ENCODE results near the gene PIK3C2G.
"Not testable (repeated sequence)": the region's sequence is repeated elsewhere in the genome, so short reads cannot be mapped to it uniquely, and the experiment has no call there.

The PIK3C2G gene

DNA sequence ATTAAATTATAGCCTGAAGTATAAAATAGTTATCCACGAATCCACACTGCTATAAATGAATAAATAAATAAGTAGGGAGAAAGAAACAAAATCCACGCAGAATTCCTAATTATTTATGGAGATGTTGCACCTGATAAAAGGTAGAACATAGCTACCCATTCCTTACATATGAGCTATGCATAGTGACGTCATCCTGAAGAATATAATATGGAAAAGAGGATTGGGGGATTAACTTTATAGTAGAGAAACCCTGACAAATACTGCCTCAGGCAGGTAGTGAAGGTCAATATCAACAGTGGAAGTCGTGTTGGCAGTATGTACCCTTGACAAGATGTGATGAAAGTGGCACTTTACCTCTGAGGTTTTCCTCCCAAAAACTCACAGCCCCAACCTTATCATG lies 394.0 kb downstream of the PIK3C2G start:
- DNase-seq, result no peak

DNA sequence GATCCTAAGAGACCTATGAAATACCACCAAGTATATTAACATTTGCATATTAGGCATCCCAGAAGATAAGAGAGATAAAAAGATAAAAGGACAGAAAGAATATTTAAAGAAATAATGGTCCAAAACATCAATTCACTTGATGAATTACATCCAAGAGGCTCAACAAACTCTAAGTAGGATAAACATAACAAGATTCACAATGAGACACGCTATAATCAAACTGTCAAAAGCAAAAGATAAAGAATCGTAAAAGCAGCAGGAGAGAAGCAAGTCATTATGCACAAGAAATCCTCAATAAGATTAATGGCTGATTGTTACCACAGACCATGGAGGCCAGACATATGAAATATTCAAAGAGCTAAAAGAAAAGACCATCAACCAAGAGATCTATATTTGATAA lies 396.9 kb downstream of the PIK3C2G start:
- DNase-seq, result no peak

DNA sequence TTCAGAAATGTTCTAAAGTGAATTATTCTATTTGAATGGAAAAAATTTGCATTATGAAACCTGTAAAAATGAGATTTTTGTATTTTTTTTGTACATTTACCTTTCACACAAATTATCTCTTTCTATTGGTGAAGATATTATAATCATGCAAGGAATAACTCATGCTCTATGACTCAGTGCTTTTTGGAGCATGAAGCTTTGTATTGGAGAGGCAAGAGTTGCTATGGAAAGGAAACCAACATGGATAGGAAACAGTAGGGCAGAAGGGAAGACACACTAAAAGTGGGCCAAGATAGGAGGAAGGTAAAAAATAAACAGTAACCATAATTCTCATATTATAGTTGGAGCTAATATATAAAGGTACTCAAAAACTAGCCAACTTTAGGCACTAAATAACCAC lies 397.5 kb downstream of the PIK3C2G start:
- no peak for DNase-seq

DNA sequence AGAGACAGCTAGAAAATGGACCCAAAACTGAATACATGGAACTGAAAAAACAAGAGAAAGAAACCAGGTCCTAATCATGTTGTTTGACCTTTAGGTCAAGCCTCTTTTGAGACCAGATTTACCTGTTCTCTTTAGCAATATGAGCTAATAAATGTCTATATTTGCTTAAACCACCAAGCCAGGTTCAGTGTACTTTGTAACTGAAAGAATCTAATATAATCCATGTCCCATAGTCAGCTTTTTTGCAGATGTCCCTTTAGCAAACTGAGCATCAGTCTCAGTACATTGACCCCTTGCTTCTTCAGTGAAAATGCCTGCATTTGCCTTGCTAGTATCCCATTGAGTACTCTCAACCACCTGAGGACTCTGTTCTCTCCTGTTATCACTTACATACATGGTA lies 414.8 kb downstream of the PIK3C2G start:
- DNase-seq, result no peak

DNA sequence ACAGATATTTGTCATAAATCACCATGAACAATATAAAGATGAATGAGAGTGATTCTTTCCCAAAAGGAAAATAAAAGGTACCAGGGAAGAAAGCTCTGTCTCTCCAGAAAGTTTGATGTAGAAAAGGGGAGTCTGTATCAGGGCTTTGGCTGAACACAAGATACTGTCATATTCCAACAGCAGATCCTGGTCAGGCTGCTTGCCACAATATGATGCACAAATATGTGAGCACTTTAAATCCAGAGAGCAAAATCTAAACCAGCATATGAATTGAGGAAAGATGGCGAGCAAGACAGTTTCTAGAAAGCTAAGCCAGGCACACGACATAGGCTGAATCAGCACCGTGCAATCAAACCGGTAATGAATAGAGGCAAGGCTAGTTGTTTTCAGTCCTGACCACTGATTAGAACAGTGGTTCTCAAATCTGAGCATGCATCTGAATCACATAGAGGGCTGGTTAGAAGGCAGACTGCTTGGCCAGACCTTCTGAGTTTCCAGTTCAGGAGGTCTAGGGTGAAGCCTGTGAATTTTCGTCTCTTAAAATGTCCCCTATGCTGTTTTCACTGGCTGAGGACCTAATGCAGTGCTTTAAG lies 415.8 kb downstream of the PIK3C2G start:
- no peak for DNase-seq

DNA sequence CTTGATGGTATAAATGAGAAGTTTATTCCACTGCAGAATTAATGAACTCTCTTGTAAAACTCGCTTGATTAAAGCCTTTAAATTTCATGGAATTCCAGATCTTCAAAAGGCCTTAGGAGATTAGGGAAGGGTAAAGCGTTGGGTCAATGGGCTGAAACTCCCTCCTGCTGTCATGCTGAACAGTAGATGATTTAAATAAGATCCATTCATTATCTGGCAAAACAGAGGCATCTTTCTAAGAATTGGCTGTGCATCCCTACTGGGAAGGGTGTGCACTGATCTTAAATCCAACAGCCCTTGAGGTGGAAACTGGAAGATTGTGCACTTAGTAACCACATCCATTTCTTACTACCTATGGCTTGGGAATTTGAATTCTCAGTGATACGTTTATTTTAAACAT lies 420.5 kb downstream of the PIK3C2G start:
- DNase-seq, result no peak

DNA sequence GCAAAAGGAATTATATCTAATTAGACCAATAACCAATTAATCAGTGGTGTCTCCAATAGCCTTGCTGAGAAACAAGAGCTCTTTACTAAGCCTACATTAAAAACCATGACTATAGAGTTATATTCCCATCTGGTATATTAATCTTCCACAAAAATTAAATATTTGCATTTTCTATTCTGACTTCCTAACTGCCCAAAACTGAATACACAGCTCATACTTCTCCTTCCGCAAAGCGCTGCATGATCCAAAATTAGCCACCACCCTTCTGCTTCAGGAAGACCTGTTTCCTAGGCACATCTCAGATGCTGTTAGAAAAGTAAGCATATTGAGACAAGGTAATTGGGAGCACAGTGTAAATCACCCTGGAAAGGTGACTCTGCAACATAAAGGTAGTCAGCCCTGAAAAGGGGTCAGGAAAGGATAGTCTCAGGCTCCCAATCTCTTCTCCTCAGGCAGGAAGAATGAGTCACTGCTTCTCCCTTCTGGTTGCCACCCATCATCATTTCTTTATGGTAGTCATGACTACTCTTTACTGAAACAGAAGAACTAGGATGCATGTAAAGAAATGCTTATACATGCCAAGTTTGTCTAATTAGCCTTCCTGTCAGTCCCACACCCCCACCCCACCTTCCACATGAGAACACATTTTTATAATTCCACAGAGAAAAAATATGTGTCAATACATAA lies 422.2 kb downstream of the PIK3C2G start:
- DNase-seq, result no peak

DNA sequence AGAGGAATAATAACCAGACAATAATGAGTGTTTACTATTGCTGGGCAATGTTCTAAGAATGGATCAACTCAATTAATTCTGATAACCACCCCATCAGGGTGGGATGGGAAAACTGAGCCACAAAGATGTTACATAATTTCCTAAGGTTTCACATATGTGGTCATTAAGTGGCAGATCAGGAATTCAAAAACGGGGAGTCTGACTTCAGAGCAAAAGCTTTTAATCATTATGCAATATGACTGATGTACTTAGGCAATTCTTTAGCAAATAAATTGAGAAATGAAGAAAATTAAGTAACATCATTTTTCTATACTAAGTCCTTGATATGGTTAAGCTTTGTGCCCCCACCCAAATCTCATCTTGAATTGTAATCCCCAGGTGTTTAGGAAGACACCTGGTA lies 423.1 kb downstream of the PIK3C2G start:
- no peak for DNase-seq

DNA sequence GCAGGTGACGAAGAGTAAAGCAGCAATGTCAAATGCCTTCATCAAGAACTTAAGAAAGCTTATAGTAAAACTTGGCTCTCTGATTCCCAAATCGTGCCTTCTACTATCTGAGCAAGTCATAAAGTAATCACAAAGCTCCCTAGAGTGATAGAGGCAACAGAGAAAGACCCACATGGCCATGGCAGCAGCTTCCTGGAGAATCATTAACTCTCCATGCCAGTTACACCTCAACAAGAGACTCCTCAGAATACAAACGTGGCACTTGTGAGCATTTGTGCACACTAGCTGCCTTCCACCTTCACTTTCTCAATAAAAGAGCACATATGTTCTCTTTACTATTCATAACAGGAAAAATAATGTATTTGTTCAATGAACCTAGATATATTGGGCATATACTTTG lies 428.5 kb downstream of the PIK3C2G start:
- DNase-seq, result no peak

DNA sequence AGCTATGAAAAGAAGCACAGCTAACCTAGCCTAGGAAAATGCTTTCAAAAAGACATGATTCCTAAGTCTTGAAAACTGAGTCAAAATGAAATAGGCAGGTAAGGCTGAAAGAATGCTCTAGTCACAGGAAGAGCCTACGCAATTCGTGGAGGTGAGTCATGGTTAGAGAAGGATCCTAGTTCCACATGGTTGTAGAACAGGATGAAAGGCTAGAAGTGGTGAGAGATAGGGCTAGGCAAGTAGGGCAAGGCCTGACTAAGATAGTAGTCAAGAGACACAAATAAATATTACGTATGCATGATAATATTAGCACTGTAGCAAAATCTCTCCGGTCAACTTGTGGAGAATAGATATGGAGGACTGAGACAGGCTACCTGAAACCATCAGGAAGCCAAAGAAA lies 429.3 kb downstream of the PIK3C2G start:
- no peak for DNase-seq

DNA sequence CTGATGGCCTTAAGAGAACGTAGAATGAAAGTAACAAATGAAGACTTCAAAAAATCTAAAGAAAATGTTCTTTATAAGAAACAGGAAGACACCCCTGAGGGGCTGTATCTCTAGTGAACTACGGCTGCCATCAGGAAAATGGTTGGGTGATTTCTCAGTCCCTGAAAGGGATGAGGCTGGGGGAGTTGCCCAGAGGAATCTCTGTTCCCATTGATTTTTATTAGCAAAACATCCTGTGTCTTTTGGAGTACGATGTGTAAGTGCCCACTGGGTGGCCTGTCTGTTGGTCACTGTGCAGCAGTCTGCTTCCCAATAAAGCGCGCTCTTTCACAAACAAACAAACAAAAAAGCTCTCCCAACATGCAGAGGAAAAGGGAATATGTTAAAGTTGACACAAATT lies 432.7 kb downstream of the PIK3C2G start:
- DNase-seq, result not testable (repeated sequence)

DNA sequence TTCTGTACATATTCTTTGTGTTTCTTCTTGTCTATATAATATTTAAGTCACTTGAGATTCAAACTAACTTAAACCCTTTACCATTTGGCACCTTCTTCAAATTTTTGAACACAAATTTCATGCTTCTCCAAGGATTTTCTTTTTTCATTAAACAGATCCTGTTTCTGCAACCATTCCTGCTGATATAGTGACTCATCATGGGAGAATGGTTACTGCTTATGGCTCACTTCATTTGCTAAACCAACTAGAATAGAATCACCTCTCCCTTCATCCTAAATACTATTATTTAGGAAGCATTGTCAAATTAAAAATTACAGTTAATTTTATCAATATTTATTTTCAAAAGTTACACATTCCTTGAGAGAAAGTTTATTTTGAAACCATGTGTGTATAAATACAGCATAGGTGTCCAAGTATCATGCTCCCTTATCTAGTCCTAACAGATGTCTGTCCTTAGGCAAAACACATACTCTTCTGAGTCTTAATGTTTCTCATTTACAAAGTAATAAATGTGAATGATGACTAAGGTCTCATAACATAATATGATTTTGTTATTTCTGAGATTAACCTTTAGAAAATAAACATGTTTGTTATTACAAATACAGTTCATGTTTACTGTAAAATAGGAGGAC lies 435.8 kb downstream of the PIK3C2G start:
- DNase-seq, result no peak

Data from NCI-H2107 (cell line).